Measurements from ENCODE around the gene NFATC1. TPM values are rescaled to one million over a fixed set of nuclear protein-coding genes. Genes with fewer than 3 reads are reported as not detected.

The NFATC1 gene
- total and polyA plus RNA-seq, 2 experiments from 2014 or later: 4.2 to 11.3 TPM

- WGBS (ENCODE audit: low lambda C conversion rate, missing lambda C conversion rate): 8% methylated on average over 74 of the region's 79 CpGs
- TF ChIP-seq EZH2phosphoT487 (IDR thresholded peaks at IDR 0.05; ENCODE audit: low read depth, severe bottlenecking, unreplicated experiment) (peak; percentile 41), CTCF (IDR thresholded peaks at IDR 0.05; ENCODE audit: poor library complexity) (no peak), EZH2 (IDR thresholded peaks at IDR 0.05; ENCODE audit: borderline replicate concordance) (peak; percentile 89)
- Histone ChIP-seq H3K79me2 (no peaks in the 10 kb centered on the region), H3K4me1 (ENCODE audit: insufficient read depth) (peaks cover 17% of the 10 kb centered on the region), H3K27me3 (peaks cover 37% of the 10 kb centered on the region), H3K4me3 (peak overlapping the region; percentile 92), H3K36me3 (replicated peaks; ENCODE audit: insufficient read depth, low read depth) (no peaks in the 10 kb centered on the region), H2AFZ (peak overlapping the region; percentile 92), H4K20me1 (ENCODE audit: insufficient read depth, poor library complexity, severe bottlenecking) (no peaks in the 10 kb centered on the region), H3K4me2 (peak overlapping the region; percentile 100), H3K9me3 (ENCODE audit: low read depth) (no peaks in the 10 kb centered on the region), H3K9me2 (replicated peaks; ENCODE audit: insufficient read depth) (no peaks in the 10 kb centered on the region), H3K27ac (no peak overlapping the region)
- DNase-seq (ENCODE audit: low spot score): no peak
Observed at GRCh38 chr18:79399275-79400081, 3.7 kb downstream of the NFATC1 start.

DNA sequence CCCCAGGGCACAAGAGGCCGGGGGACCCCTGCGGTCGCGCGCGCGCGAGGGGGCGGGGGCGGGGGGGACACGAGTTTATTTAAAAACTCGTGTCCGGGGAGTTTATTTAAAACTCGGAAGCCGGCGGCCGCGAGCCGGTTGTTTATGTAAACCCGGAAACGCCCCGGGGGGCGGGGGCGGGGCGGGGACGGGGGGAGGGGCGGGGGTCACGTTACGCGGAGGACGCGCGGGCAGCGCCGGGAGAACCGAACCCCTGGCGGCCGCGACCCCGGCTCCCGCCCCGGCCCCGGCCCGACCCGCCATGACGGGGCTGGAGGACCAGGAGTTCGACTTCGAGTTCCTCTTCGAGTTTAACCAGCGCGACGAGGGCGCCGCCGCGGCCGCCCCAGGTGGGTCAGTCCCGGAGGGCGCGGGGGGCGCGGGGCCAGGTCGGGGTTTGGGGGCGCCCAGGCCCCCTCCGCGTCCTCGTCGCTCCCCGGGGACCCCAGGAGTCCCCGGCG, 4.4 kb downstream of the NFATC1 start:
- WGBS (ENCODE audit: low lambda C conversion rate, missing lambda C conversion rate): 8% methylated on average over 2 of the region's 71 CpGs
- DNase-seq (ENCODE audit: low spot score): peak; percentile 71
- no peak overlapping the region for H3K27ac ChIP-seq

DNA sequence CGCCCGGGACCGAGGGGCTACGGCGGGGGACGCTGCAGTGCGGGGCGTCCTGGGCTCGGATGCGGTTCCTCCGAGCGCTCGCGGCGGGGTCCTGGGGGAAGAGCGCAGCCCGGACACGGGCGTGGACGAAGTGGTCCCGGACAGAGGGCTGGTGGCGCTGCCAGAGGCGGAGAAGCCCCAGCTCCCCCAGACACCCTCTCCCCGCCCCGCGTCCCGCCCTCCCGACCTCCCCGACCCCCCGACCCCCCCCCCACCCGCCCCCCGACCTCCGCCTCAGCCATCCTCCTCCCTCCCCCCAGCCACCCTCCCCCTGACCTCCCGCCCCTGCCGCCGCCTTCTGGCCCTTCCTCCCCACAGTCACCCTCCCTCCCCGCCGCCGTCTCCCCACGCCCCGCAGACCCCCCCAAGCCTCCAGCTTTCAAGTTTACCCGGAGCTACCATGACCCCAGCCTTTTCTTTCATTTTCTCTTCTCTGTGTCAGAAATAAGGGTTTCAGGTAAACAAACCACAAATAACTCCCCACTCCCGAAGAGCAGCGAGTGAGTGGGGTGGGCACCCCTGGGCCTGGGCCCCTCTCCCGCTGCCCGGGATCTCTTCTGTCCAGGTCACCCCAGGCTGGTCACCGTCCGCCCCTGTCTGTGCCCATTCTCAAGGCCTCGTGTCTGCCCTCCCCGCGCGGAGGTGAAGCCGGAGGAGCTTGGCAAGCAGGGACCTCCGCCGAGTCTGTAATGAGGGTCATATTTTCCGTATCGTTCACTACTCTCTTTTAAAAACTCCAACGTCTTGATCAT, 5.1 kb downstream of the NFATC1 start:
- Histone ChIP-seq H2AFZ (peak overlapping the region; percentile 95), H3K4me3 (peak overlapping the region; percentile 92), H4K20me1 (ENCODE audit: insufficient read depth, poor library complexity, severe bottlenecking) (no peaks in the 10 kb centered on the region), H3K27me3 (peaks cover 31% of the 10 kb centered on the region), H3K36me3 (replicated peaks; ENCODE audit: insufficient read depth, low read depth) (no peaks in the 10 kb centered on the region), H3K4me1 (ENCODE audit: insufficient read depth) (peaks cover 10% of the 10 kb centered on the region), H3K9me3 (ENCODE audit: low read depth) (no peaks in the 10 kb centered on the region), H3K27ac (no peak overlapping the region), H3K4me2 (peak overlapping the region; percentile 100), H3K9me2 (replicated peaks; ENCODE audit: insufficient read depth) (no peaks in the 10 kb centered on the region), H3K79me2 (no peaks in the 10 kb centered on the region)
- DNase-seq (ENCODE audit: low spot score): no peak
- TF ChIP-seq EZH2phosphoT487 (IDR thresholded peaks at IDR 0.05; ENCODE audit: low read depth, severe bottlenecking, unreplicated experiment) (no peak), EZH2 (IDR thresholded peaks at IDR 0.05; ENCODE audit: borderline replicate concordance) (no peak), CTCF (IDR thresholded peaks at IDR 0.05; ENCODE audit: poor library complexity) (no peak)
- WGBS (ENCODE audit: low lambda C conversion rate, missing lambda C conversion rate): 79% methylated on average over 16 of the region's 58 CpGs

More for the DNA sequence above, 4.4 kb downstream of the NFATC1 start:
- Histone ChIP-seq H3K4me3 (peak overlapping the region; percentile 92), H3K36me3 (replicated peaks; ENCODE audit: insufficient read depth, low read depth) (no peaks in the 10 kb centered on the region), H3K4me1 (ENCODE audit: insufficient read depth) (peaks cover 11% of the 10 kb centered on the region), H3K9me2 (replicated peaks; ENCODE audit: insufficient read depth) (no peaks in the 10 kb centered on the region), H3K79me2 (no peaks in the 10 kb centered on the region), H3K27me3 (peaks cover 31% of the 10 kb centered on the region), H3K4me2 (peak overlapping the region; percentile 100), H4K20me1 (ENCODE audit: insufficient read depth, poor library complexity, severe bottlenecking) (no peaks in the 10 kb centered on the region), H3K9me3 (ENCODE audit: low read depth) (no peaks in the 10 kb centered on the region), H2AFZ (peak overlapping the region; percentile 95)
- no peak for TF ChIP-seq CTCF (IDR thresholded peaks at IDR 0.05; ENCODE audit: poor library complexity)
- TF ChIP-seq EZH2phosphoT487 (IDR thresholded peaks at IDR 0.05; ENCODE audit: low read depth, severe bottlenecking, unreplicated experiment): no peak
- TF ChIP-seq EZH2 (IDR thresholded peaks at IDR 0.05; ENCODE audit: borderline replicate concordance): no peak
